ENCODE data around the gene BCAS1. TPM values are rescaled to one million over a fixed set of nuclear protein-coding genes. Genes with fewer than 3 reads are reported as not detected.

BCAS1 gene
- total RNA-seq, 1 donor from 2014 or later = 0.81 TPM

GRCh38 chr20:54065601-54066038, 4.8 kb downstream of the BCAS1 start:
- no peak for DNase-seq (ENCODE audit: low spot score, unreplicated experiment)
- no peak overlapping the region for H3K4me3 Mint-ChIP-seq (ENCODE audit: low read depth)
- H3K9me3 Mint-ChIP-seq (ENCODE audit: low read depth) = no peaks in the 10 kb centered on the region
- TF ChIP-seq CTCF (IDR thresholded peaks at IDR 0.05; ENCODE audit: unreplicated experiment) = no peak
- no peaks in the 10 kb centered on the region for H3K36me3 Mint-ChIP-seq (ENCODE audit: insufficient read depth)
- H3K27ac Mint-ChIP-seq = no peak overlapping the region
- H3K27me3 Mint-ChIP-seq = no peaks in the 10 kb centered on the region
- peaks cover 41% of the 10 kb centered on the region for H3K4me1 Mint-ChIP-seq (ENCODE audit: low read depth)

- peaks cover 34% of the 10 kb centered on the region for H3K4me1 Mint-ChIP-seq (ENCODE audit: low read depth)
- no peak for DNase-seq (ENCODE audit: low spot score, unreplicated experiment)
- no peaks in the 10 kb centered on the region for H3K36me3 Mint-ChIP-seq (ENCODE audit: insufficient read depth)
- no peaks in the 10 kb centered on the region for H3K9me3 Mint-ChIP-seq (ENCODE audit: low read depth)
- no peak overlapping the region for H3K4me3 Mint-ChIP-seq (ENCODE audit: low read depth)
- no peak overlapping the region for H3K27ac Mint-ChIP-seq
- no peaks in the 10 kb centered on the region for H3K27me3 Mint-ChIP-seq
- no peak for TF ChIP-seq CTCF (IDR thresholded peaks at IDR 0.05; ENCODE audit: unreplicated experiment)
These were observed 5.5 kb downstream of the BCAS1 start for GRCh38 chr20:54064939-54065338.

GRCh38 chr20:54063992-54064676, 6.3 kb downstream of the BCAS1 start:
- TF ChIP-seq CTCF (IDR thresholded peaks at IDR 0.05; ENCODE audit: unreplicated experiment) = no peak
- Mint-ChIP-seq H3K4me1 (ENCODE audit: low read depth) (peaks cover 27% of the 10 kb centered on the region), H3K36me3 (ENCODE audit: insufficient read depth) (no peaks in the 10 kb centered on the region), H3K27ac (no peak overlapping the region), H3K27me3 (no peaks in the 10 kb centered on the region), H3K4me3 (ENCODE audit: low read depth) (no peak overlapping the region), H3K9me3 (ENCODE audit: low read depth) (no peaks in the 10 kb centered on the region)
- no peak for DNase-seq (ENCODE audit: low spot score, unreplicated experiment)

- H3K4me3 Mint-ChIP-seq (ENCODE audit: low read depth) = no peak overlapping the region
- peaks cover 23% of the 10 kb centered on the region for H3K4me1 Mint-ChIP-seq (ENCODE audit: low read depth)
- no peaks in the 10 kb centered on the region for H3K36me3 Mint-ChIP-seq (ENCODE audit: insufficient read depth)
These were observed 6.8 kb downstream of the BCAS1 start for GRCh38 chr20:54063580-54063979.

GRCh38 chr20:54062812-54063280, 7.5 kb downstream of the BCAS1 start:
- no peak for DNase-seq (ENCODE audit: low spot score, unreplicated experiment)
- no peak overlapping the region for H3K4me3 Mint-ChIP-seq (ENCODE audit: low read depth)
- no peak overlapping the region for H3K27ac Mint-ChIP-seq

More at GRCh38 chr20:54063580-54063979, 6.8 kb downstream of the BCAS1 start:
- Mint-ChIP-seq H3K27me3 (no peaks in the 10 kb centered on the region), H3K27ac (no peak overlapping the region), H3K9me3 (ENCODE audit: low read depth) (no peaks in the 10 kb centered on the region)
- DNase-seq (ENCODE audit: low spot score, unreplicated experiment) = no peak
- no peak for TF ChIP-seq CTCF (IDR thresholded peaks at IDR 0.05; ENCODE audit: unreplicated experiment)

More at GRCh38 chr20:54062812-54063280, 7.5 kb downstream of the BCAS1 start:
- TF ChIP-seq CTCF (IDR thresholded peaks at IDR 0.05; ENCODE audit: unreplicated experiment) = peak; percentile 66
- H3K27me3 Mint-ChIP-seq = no peaks in the 10 kb centered on the region
- peaks cover 21% of the 10 kb centered on the region for H3K4me1 Mint-ChIP-seq (ENCODE audit: low read depth)
- H3K36me3 Mint-ChIP-seq (ENCODE audit: insufficient read depth) = no peaks in the 10 kb centered on the region
- H3K9me3 Mint-ChIP-seq (ENCODE audit: low read depth) = no peaks in the 10 kb centered on the region
